H9 (cell line): ENCODE measurements around the gene CCDC174. TPM values are rescaled to one million over a fixed set of nuclear protein-coding genes. Genes with fewer than 3 reads are reported as not detected.

Source experiments
- DNase-seq: peaks from one replicate; pipeline ENCODE4 v3.0.0-alpha.2; 2017
- H2AFZ ChIP-seq: one replicate; pipeline ENCODE4 v1.6.1; 2013; ENCODE audit warnings: mild to moderate bottlenecking, low read length, control low read depth, moderate library complexity
- H2AK5ac ChIP-seq: 2 replicates; pipeline ENCODE4 v1.6.1; 2013; ENCODE audit warnings: low read length, control low read depth, mixed read lengths; ENCODE audit not compliant: insufficient read length
- H2BK120ac ChIP-seq: one replicate; pipeline ENCODE4 v1.6.1; 2013; ENCODE audit warnings: low read depth, mild to moderate bottlenecking, low read length, control low read depth, inconsistent platforms; ENCODE audit not compliant: poor library complexity, severe bottlenecking
- H2BK12ac ChIP-seq: 2 replicates; pipeline ENCODE4 v1.6.1; 2013; ENCODE audit warnings: low read length, control low read depth, mixed read lengths, low read depth; ENCODE audit not compliant: insufficient read length
- H2BK15ac ChIP-seq: 2 replicates; pipeline ENCODE4 v1.6.1; 2013; ENCODE audit warnings: low read depth, low read length, control low read depth
- H2BK20ac ChIP-seq: one replicate; pipeline ENCODE4 v1.6.1; 2013; ENCODE audit warnings: low read depth, mild to moderate bottlenecking, low read length, control low read depth, inconsistent platforms; ENCODE audit not compliant: poor library complexity, severe bottlenecking
- H2BK5ac ChIP-seq: 2 replicates; pipeline ENCODE4 v1.6.1; 2013; ENCODE audit warnings: low read length, control low read depth, mixed read lengths; ENCODE audit not compliant: insufficient read length
- H3K14ac ChIP-seq: 2 replicates; pipeline ENCODE4 v1.6.1; 2013; ENCODE audit warnings: low read length, control low read depth; ENCODE audit not compliant: insufficient read depth
- H3K18ac ChIP-seq: 2 replicates; pipeline ENCODE4 v1.6.1; 2013; ENCODE audit warnings: low read depth, mild to moderate bottlenecking, mixed read lengths, low read length, control low read depth; ENCODE audit not compliant: insufficient read length
- H3K23ac ChIP-seq: 2 replicates; pipeline ENCODE4 v1.6.1; 2013; ENCODE audit warnings: low read length, control low read depth, mixed read lengths, low read depth; ENCODE audit not compliant: insufficient read length
- H3K23me2 ChIP-seq: 2 replicates; pipeline ENCODE4 v1.6.1; 2013; ENCODE audit warnings: low read depth, mild to moderate bottlenecking, mixed read lengths, low read length, control low read depth; ENCODE audit not compliant: insufficient read length, poor library complexity, severe bottlenecking
- H3K27ac ChIP-seq: 2 replicates; pipeline ENCODE4 v1.5.1; 2013; ENCODE audit warnings: low read length, control low read depth, mixed read lengths, low read depth; ENCODE audit not compliant: insufficient read length
- H3K27me3 ChIP-seq: 2 replicates; pipeline ENCODE4 v1.6.1; 2013; ENCODE audit warnings: low read length, control low read depth, inconsistent platforms; ENCODE audit not compliant: insufficient read depth
- H3K4ac ChIP-seq: 2 replicates; pipeline ENCODE4 v1.6.1; 2013; ENCODE audit warnings: low read depth, mild to moderate bottlenecking, control low read depth, inconsistent platforms, low read length, moderate library complexity
- H3K4me1 ChIP-seq: 2 replicates; pipeline ENCODE4 v1.6.1; 2013; ENCODE audit warnings: low read length, control low read depth, inconsistent platforms; ENCODE audit not compliant: insufficient read depth
- H3K4me2 ChIP-seq: 2 replicates; pipeline ENCODE4 v1.6.1; 2013; ENCODE audit warnings: low read length, control low read depth, mixed read lengths; ENCODE audit not compliant: insufficient read length, insufficient read depth
- H3K56ac ChIP-seq: 2 replicates; pipeline ENCODE4 v1.6.1; 2013; ENCODE audit warnings: low read depth, mild to moderate bottlenecking, mixed read lengths, low read length, control low read depth; ENCODE audit not compliant: insufficient read length
- H3K79me1 ChIP-seq: 2 replicates; pipeline ENCODE4 v1.6.1; 2013; ENCODE audit warnings: low read depth, mild to moderate bottlenecking, moderate library complexity, low read length, control low read depth, inconsistent platforms; ENCODE audit not compliant: insufficient read depth, poor library complexity, severe bottlenecking
- H3K79me2 ChIP-seq: 2 replicates; pipeline ENCODE4 v1.6.1; 2013; ENCODE audit warnings: low read length, control low read depth, inconsistent platforms; ENCODE audit not compliant: insufficient read depth
- H3K9ac ChIP-seq: 2 replicates; pipeline ENCODE4 v1.6.1; 2013; ENCODE audit warnings: low read length, control low read depth, mixed read lengths; ENCODE audit not compliant: insufficient read length; ENCODE audit errors: extremely low read depth
- H3K9me3 ChIP-seq: one replicate; pipeline ENCODE4 v1.6.1; 2013; ENCODE audit warnings: low read depth, low read length, inconsistent platforms; ENCODE audit not compliant: control insufficient read depth
- H3T11ph ChIP-seq: one replicate; pipeline ENCODE4 v1.6.1; 2013; ENCODE audit warnings: mild to moderate bottlenecking, low read length, control low read depth, inconsistent platforms
- H4K20me1 ChIP-seq: one replicate; pipeline ENCODE4 v1.6.1; 2013; ENCODE audit not compliant: control insufficient read depth, insufficient read length, insufficient read depth
- H4K5ac ChIP-seq: 2 replicates; pipeline ENCODE4 v1.6.1; 2013; ENCODE audit warnings: low read depth, mild to moderate bottlenecking, mixed read lengths, low read length, control low read depth; ENCODE audit not compliant: insufficient read length
- H4K8ac ChIP-seq: replicated peaks from 2 replicates; pipeline ENCODE4 v1.6.1; 2013; ENCODE audit warnings: low read length, control low read depth, mixed read lengths, low read depth; ENCODE audit not compliant: insufficient read length
- H4K91ac ChIP-seq: 2 replicates; pipeline ENCODE4 v1.6.1; 2013; ENCODE audit warnings: low read depth, mild to moderate bottlenecking, moderate library complexity, mixed read lengths, low read length, control low read depth; ENCODE audit not compliant: insufficient read length
- H3K27ac Mint-ChIP-seq, 3 experiments: 2 replicates in 2 of 3; 3 replicates in 1 of 3; pipeline ENCODE4 v1.8.0; 2020 to 2021; ENCODE audit warnings: mixed read lengths in 3 of 3, mild to moderate bottlenecking in 1 of 3, moderate library complexity in 1 of 3
- H3K27me3 Mint-ChIP-seq: 2 replicates; pipeline ENCODE4 v1.8.0; 2021; ENCODE audit warnings: low read depth, mild to moderate bottlenecking, moderate library complexity, mixed read lengths
- H3K36me3 Mint-ChIP-seq, 3 experiments: 2 replicates in 2 of 3; 3 replicates in 1 of 3; pipeline ENCODE4 v1.8.0; 2020 to 2021; ENCODE audit warnings: low read depth in 3 of 3, mixed read lengths in 3 of 3; ENCODE audit not compliant: insufficient read depth in 1 of 3
- H3K4me1 Mint-ChIP-seq, 2 experiments: 2 replicates each; pipeline ENCODE4 v1.8.0; 2020; ENCODE audit warnings: mixed read lengths in 2 of 2
- H3K4me3 Mint-ChIP-seq, 2 experiments: 2 replicates in 1 of 2; 3 replicates in 1 of 2; pipeline ENCODE4 v1.8.0; 2020 to 2021; ENCODE audit warnings: mild to moderate bottlenecking in 2 of 2, mixed read lengths in 2 of 2, moderate library complexity in 1 of 2
- H3K9me3 Mint-ChIP-seq, 2 experiments: 2 replicates in 1 of 2; 3 replicates in 1 of 2; pipeline ENCODE4 v1.8.0; 2020; ENCODE audit warnings: mild to moderate bottlenecking in 2 of 2, mixed read lengths in 2 of 2, moderate library complexity in 1 of 2
- WGBS: extraction: QIAGEN DNeasy Blood & Tissue Kit; methylation state at CpG from one replicate; pipeline ENCODE4 v1.1.7; 2013; ENCODE audit warnings: missing lambda C conversion rate, low lambda C conversion rate, mixed read lengths; ENCODE audit not compliant: insufficient read length; ENCODE audit errors: extremely low coverage; 5-methylcytosine and 5-hydroxymethylcytosine counted together
- total RNA-seq: library from RNA; stranded (reverse); gene quantifications from 2 replicates; pipeline ENCODE4 v1.2.1, GENCODE V29; 2021
- TF ChIP-seq, protein P1 (sequence below): fragments of 200-600 bp; sonication (generic); conservative IDR thresholded peaks from 3 replicates; pipeline ENCODE4 v1.8.0; 2021; ENCODE audit warnings: antibody characterized with exemption, mild to moderate bottlenecking

Gene CCDC174
- total RNA-seq, 1 experiment from 2014 or later, result 15.2 TPM

DNA sequence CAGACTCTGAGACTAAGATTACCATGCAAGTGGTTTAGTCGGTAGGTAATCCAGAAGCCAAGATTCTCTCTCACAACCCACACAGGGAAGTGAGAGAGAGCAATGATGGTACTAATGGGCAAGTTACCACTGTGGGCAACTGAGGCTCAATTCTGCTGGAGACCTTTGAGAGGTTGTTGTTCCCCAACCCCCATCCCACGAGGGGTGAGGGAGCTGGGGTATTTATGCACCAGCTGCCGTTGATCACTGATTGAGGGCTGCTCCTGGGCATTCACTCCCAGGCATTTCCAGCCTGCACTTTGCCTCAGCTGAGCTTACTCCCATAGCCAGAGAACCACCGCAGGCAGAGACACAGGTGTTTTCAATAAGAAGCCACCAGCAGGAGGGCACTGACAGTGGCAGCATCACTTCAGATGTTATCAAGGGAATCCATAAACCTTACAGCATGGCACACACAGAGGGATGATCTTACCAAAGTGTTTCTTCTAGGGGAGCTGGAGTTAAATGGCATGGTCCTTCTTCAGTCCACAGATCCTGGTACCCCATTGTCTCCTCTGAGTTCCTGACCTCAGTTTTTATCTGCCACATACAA is 15.0 kb upstream of the CCDC174 start:
- no peaks in the 10 kb centered on the region for H3K79me2 ChIP-seq
- H3K18ac ChIP-seq, result no peak overlapping the region
- no peaks in the 10 kb centered on the region for H3K4me1 ChIP-seq
- peaks cover 2% of the 10 kb centered on the region for H4K20me1 ChIP-seq
- H3K27ac ChIP-seq, result no peak overlapping the region
- no peaks in the 10 kb centered on the region for H3K79me1 ChIP-seq
- whole genome bisulfite sequencing, result no CpG with 5 or more reads among the region's 4 CpGs
- no peak overlapping the region for H3K4me2 ChIP-seq
- no peak overlapping the region for H2AFZ ChIP-seq
- no peak overlapping the region for H3K23ac ChIP-seq
- no peak overlapping the region for H3K56ac ChIP-seq
- no peaks in the 10 kb centered on the region for H3K27me3 ChIP-seq
- H4K5ac ChIP-seq, result no peak overlapping the region
- H3K23me2 ChIP-seq, result no peaks in the 10 kb centered on the region
- H2AK5ac ChIP-seq, result no peak overlapping the region
- Mint-ChIP-seq H3K36me3 (no peaks in the 10 kb centered on the region), H3K27me3 (peaks cover 52% of the 10 kb centered on the region), H3K4me1 (0 out of 4 replicates have a peak, but pooled peaks cover 0 to 2% of the 10 kb centered on the region in 2 experiments), H3K27ac (no peak overlapping the region), H3K9me3 (no peaks in the 10 kb centered on the region), H3K4me3 (no peak overlapping the region)
- H3T11ph ChIP-seq, result no peak overlapping the region
- H2BK120ac ChIP-seq, result no peak overlapping the region
- H2BK12ac ChIP-seq, result no peak overlapping the region
- no peak overlapping the region for H3K14ac ChIP-seq
- no peak overlapping the region for H2BK15ac ChIP-seq
- no peak overlapping the region for H2BK20ac ChIP-seq
- H3K9me3 ChIP-seq, result no peaks in the 10 kb centered on the region
- no peak overlapping the region for H4K91ac ChIP-seq
- H2BK5ac ChIP-seq, result no peak overlapping the region
- H4K8ac ChIP-seq, result no peak overlapping the region
- H3K9ac ChIP-seq, result no peak overlapping the region
- DNase-seq, result no peak
- H3K4ac ChIP-seq, result no peak overlapping the region
- TF ChIP-seq, protein P1, sequence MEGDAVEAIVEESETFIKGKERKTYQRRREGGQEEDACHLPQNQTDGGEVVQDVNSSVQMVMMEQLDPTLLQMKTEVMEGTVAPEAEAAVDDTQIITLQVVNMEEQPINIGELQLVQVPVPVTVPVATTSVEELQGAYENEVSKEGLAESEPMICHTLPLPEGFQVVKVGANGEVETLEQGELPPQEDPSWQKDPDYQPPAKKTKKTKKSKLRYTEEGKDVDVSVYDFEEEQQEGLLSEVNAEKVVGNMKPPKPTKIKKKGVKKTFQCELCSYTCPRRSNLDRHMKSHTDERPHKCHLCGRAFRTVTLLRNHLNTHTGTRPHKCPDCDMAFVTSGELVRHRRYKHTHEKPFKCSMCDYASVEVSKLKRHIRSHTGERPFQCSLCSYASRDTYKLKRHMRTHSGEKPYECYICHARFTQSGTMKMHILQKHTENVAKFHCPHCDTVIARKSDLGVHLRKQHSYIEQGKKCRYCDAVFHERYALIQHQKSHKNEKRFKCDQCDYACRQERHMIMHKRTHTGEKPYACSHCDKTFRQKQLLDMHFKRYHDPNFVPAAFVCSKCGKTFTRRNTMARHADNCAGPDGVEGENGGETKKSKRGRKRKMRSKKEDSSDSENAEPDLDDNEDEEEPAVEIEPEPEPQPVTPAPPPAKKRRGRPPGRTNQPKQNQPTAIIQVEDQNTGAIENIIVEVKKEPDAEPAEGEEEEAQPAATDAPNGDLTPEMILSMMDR, result no peak
